Progenitor cell of endocrine pancreas (in vitro differentiated cells): ENCODE measurements around the gene PFN2. TPM values are rescaled to one million over a fixed set of nuclear protein-coding genes. Genes with fewer than 3 reads are reported as not detected.

Source experiments
- DNase-seq: peaks from one replicate; pipeline ENCODE4 v3.0.0; 2021; ENCODE audit warnings: low spot score; ENCODE audit not compliant: unreplicated experiment
- H3K27ac Mint-ChIP-seq: 2 replicates; pipeline ENCODE4 v1.8.0; 2021; ENCODE audit warnings: mild to moderate bottlenecking, moderate library complexity, mixed read lengths
- H3K27me3 Mint-ChIP-seq: 2 replicates; pipeline ENCODE4 v1.8.0; 2021; ENCODE audit warnings: mixed read lengths
- H3K36me3 Mint-ChIP-seq: 2 replicates; pipeline ENCODE4 v1.8.0; 2022; ENCODE audit warnings: mixed read lengths; ENCODE audit not compliant: insufficient read depth
- H3K4me1 Mint-ChIP-seq: 2 replicates; pipeline ENCODE4 v1.8.0; 2021; ENCODE audit warnings: low read depth, mixed read lengths
- H3K4me3 Mint-ChIP-seq: 2 replicates; pipeline ENCODE4 v1.8.0; 2021; ENCODE audit warnings: low read depth, mild to moderate bottlenecking, moderate library complexity, mixed read lengths
- H3K9me3 Mint-ChIP-seq: 2 replicates; pipeline ENCODE4 v1.8.0; 2021; ENCODE audit warnings: low read depth, mixed read lengths
- CTCF ChIP-seq: fragments of 200-600 bp; sonication (generic); IDR thresholded peaks from one replicate; pipeline ENCODE4 v1.5.0; 2021; ENCODE audit warnings: antibody characterized with exemption, mild to moderate bottlenecking; ENCODE audit not compliant: unreplicated experiment
- total RNA-seq: library from RNA; stranded (reverse); gene quantifications from 2 replicates; pipeline ENCODE4 v1.2.1, GENCODE V29; 2021

The PFN2 gene
- total RNA-seq, 1 donor from 2014 or later, result 233 TPM

- TF ChIP-seq CTCF, result no peak
- H3K36me3 Mint-ChIP-seq, result peaks cover 9% of the 10 kb centered on the region
- no peak overlapping the region for H3K4me3 Mint-ChIP-seq
- peaks cover 2% of the 10 kb centered on the region for H3K4me1 Mint-ChIP-seq
- no peaks in the 10 kb centered on the region for H3K9me3 Mint-ChIP-seq
- no peak for DNase-seq
- no peaks in the 10 kb centered on the region for H3K27me3 Mint-ChIP-seq
- H3K27ac Mint-ChIP-seq, result no peak overlapping the region
These were observed 11.3 kb downstream of the PFN2 start for GRCh38 chr3:149959443-149959842.

- no peak overlapping the region for H3K4me3 Mint-ChIP-seq
- no peaks in the 10 kb centered on the region for H3K4me1 Mint-ChIP-seq
- no peak overlapping the region for H3K27ac Mint-ChIP-seq
- H3K9me3 Mint-ChIP-seq, result no peaks in the 10 kb centered on the region
- DNase-seq, result no peak
- no peaks in the 10 kb centered on the region for H3K27me3 Mint-ChIP-seq
- TF ChIP-seq CTCF, result no peak
- H3K36me3 Mint-ChIP-seq, result peaks cover 7% of the 10 kb centered on the region
These were observed 12.4 kb downstream of the PFN2 start for GRCh38 chr3:149958171-149958796.

GRCh38 chr3:149957361-149958125 is 13.2 kb downstream of the PFN2 start:
- no peak overlapping the region for H3K27ac Mint-ChIP-seq
- no peak for DNase-seq
- H3K4me1 Mint-ChIP-seq, result no peaks in the 10 kb centered on the region
- H3K27me3 Mint-ChIP-seq, result no peaks in the 10 kb centered on the region
- H3K36me3 Mint-ChIP-seq, result peaks cover 8% of the 10 kb centered on the region
- TF ChIP-seq CTCF, result no peak
- H3K4me3 Mint-ChIP-seq, result no peak overlapping the region
- H3K9me3 Mint-ChIP-seq, result no peaks in the 10 kb centered on the region

GRCh38 chr3:149955449-149955848 is 15.2 kb downstream of the PFN2 start:
- Mint-ChIP-seq H3K36me3 (peaks cover 15% of the 10 kb centered on the region), H3K27me3 (no peaks in the 10 kb centered on the region), H3K27ac (no peak overlapping the region), H3K9me3 (no peaks in the 10 kb centered on the region), H3K4me1 (no peaks in the 10 kb centered on the region), H3K4me3 (no peak overlapping the region)
- no peak for DNase-seq
- TF ChIP-seq CTCF, result no peak

GRCh38 chr3:149954812-149955211 is 15.9 kb downstream of the PFN2 start:
- peaks cover 19% of the 10 kb centered on the region for H3K36me3 Mint-ChIP-seq
- no peak for TF ChIP-seq CTCF
- DNase-seq, result no peak
- no peaks in the 10 kb centered on the region for H3K27me3 Mint-ChIP-seq
- no peaks in the 10 kb centered on the region for H3K4me1 Mint-ChIP-seq
- H3K27ac Mint-ChIP-seq, result no peak overlapping the region
- peaks cover 3% of the 10 kb centered on the region for H3K9me3 Mint-ChIP-seq
- no peak overlapping the region for H3K4me3 Mint-ChIP-seq
